ENCODE results near the gene ASAP3.

DNA sequence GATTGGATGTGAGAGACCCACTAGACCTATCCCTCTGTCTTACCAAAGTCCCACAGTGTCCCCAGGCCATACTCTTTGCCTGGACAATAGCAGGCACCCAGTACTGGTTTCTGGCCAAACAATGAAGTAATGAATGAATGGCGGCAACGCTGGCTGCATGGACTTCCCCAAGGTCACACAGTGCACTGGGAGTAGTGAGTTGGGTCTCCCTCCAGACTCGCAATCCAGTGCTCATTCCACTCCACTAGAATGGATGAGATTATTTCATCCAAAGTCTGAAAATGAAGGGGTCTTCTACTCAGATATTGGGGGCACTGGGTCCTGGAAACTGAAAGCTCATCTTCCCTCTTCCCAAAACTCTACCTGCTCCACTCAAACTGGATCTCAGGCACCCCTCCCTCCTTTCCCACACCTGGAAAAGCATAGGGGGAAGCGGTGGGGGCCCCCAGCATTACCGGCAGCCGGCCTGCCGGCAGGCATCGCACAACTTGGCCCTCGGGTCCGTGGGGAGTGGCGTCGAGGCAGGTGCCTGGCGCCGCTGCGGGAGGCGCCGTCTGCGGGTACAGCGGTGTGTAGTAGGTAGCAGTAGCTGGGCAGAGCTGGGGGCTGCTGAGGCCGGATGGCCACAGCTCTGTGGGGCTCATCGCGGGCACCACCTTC lies 46.2 kb upstream of the ASAP3 start:
- no peak for TF ChIP-seq CTCF (IDR thresholded peaks at IDR 0.05)
- no peak for TF ChIP-seq POLR2A (IDR thresholded peaks at IDR 0.05)
